GM12878 (cell line): ENCODE results near the gene FANCC. TPM values are rescaled to one million over a fixed set of nuclear protein-coding genes. Genes with fewer than 3 reads are reported as not detected.

ENCODE experiments used
- ATAC-seq: fragments of 200-7000 bp; cut with Tn5 transposase; 3 replicates; pipeline ENCODE4 v1.9.1; 2020; ENCODE audit warnings: mild to moderate bottlenecking, moderate library complexity
- BruUV-seq: library from RNA; stranded (reverse); fragments of 400-500 nt; replicated peaks from 2 replicates; lab custom pipeline; 2021; lab: Mats Ljungman, UMichigan
- CTCF ChIA-PET: fragments of 300-600 bp; sonication (Branson Sonifier 250); formaldehyde crosslinking; extraction: SDS; loops from one replicate; lab custom pipeline; 2021; ENCODE audit warnings: inconsistent platforms; lab: Yijun Ruan, JAX
- POLR2A ChIA-PET: fragments of 350-600 bp; formaldehyde crosslinking; extraction: SDS; loops from one replicate; lab custom pipeline; 2021; ENCODE audit warnings: inconsistent platforms; lab: Charles Lee
- RAD21 ChIA-PET: fragments of 300-600 bp; sonication (Branson Sonifier 250); formaldehyde crosslinking; loops from one replicate; lab custom pipeline; 2023; ENCODE audit warnings: antibody characterized with exemption; ENCODE audit not compliant: unreplicated experiment; lab: Charles Lee
- SMC1A ChIA-PET: fragments of 300-600 bp; sonication (Branson Sonifier 250); formaldehyde crosslinking; loops from one replicate; lab custom pipeline; 2023; ENCODE audit not compliant: unreplicated experiment, uncharacterized antibody; lab: Charles Lee
- DNase-seq: peaks from one replicate; pipeline ENCODE4 v3.0.0-alpha.2; 2011; ENCODE audit warnings: low read depth, low spot score
- FAIRE-seq: peaks from 3 replicates; lab custom pipeline; 2011; peaks lifted over from hg19 to GRCh38; lab: Jason Lieb, UNC
- H2AFZ ChIP-seq: 2 replicates; pipeline ENCODE4 v1.6.0; 2011; ENCODE audit warnings: low read depth, low read length, control low read depth; ENCODE audit not compliant: control insufficient read depth
- H3K27ac ChIP-seq: 2 replicates; pipeline ENCODE4 v1.5.1; 2011; ENCODE audit warnings: control low read depth; ENCODE audit not compliant: control insufficient read depth, insufficient read depth
- H3K27me3 ChIP-seq, 2 experiments: replicated peaks in 1 of 2; 2 replicates each; pipeline versions ENCODE4 v1.6.0 to v1.6.1; 2011; ENCODE audit warnings: low read length in 1 of 2; ENCODE audit not compliant: control insufficient read depth in 2 of 2, insufficient read depth in 2 of 2
- H3K36me3 ChIP-seq, 2 experiments: 2 replicates each; pipeline ENCODE4 v1.5.1; 2011; ENCODE audit warnings: low read length in 1 of 2; ENCODE audit not compliant: control insufficient read depth in 2 of 2, insufficient read depth in 2 of 2
- H3K4me1 ChIP-seq: 2 replicates; pipeline ENCODE4 v1.6.1; 2011; ENCODE audit warnings: mild to moderate bottlenecking, low read length, moderate library complexity, mixed read lengths; ENCODE audit not compliant: control insufficient read depth, insufficient read depth
- H3K4me2 ChIP-seq: 2 replicates; pipeline ENCODE4 v1.6.0; 2011; ENCODE audit warnings: control low read depth; ENCODE audit not compliant: control insufficient read depth, insufficient read depth
- H3K4me3 ChIP-seq: fragments of 200-600 bp; sonication (generic); 2 replicates; pipeline ENCODE4 v1.5.1; 2016
- H3K79me2 ChIP-seq: 2 replicates; pipeline ENCODE4 v1.6.0; 2011; ENCODE audit warnings: low read length; ENCODE audit not compliant: control insufficient read depth, insufficient read depth
- H3K9ac ChIP-seq: 2 replicates; pipeline ENCODE4 v1.8.0; 2011; ENCODE audit warnings: low read length, control low read depth, mixed read lengths; ENCODE audit not compliant: control insufficient read depth, insufficient read depth
- H3K9me3 ChIP-seq: replicated peaks from 3 replicates; pipeline ENCODE4 v1.5.1; 2011; ENCODE audit warnings: mild to moderate bottlenecking, low read length; ENCODE audit not compliant: control insufficient read depth, insufficient read depth
- H4K20me1 ChIP-seq: 2 replicates; pipeline ENCODE4 v1.6.0; 2011; ENCODE audit not compliant: control insufficient read depth, insufficient read depth
- ATF7 ChIP-seq: fragments of 450-650 bp; IDR thresholded peaks from 2 replicates; pipeline ENCODE4 v1.6.1; 2016; ENCODE audit warnings: low read depth, mild to moderate bottlenecking
- BCL11A ChIP-seq: IDR thresholded peaks from 2 replicates; pipeline ENCODE4 v1.6.1; 2011; ENCODE audit warnings: low read depth, low read length
- BHLHE40 ChIP-seq, 2 experiments: fragments of 450-650 bp in 1 of 2; IDR thresholded peaks; 2 replicates each; pipeline ENCODE4 v1.6.1; 2011 to 2017; ENCODE audit warnings: low read depth in 2 of 2, borderline replicate concordance in 1 of 2, improper control_type of control experiment in 1 of 2, low read length in 1 of 2, mild to moderate bottlenecking in 1 of 2
- ESRRA ChIP-seq: IDR thresholded peaks from 2 replicates; pipeline ENCODE4 v1.6.1; 2012; ENCODE audit warnings: mild to moderate bottlenecking, low read length, improper control_type of control experiment
- ETV6 ChIP-seq, 2 experiments: fragments of 450-650 bp in 1 of 2; IDR thresholded peaks in 1 of 2; conservative IDR thresholded peaks in 1 of 2; 2 replicates each; pipeline ENCODE4 v1.6.1; 2014; ENCODE audit warnings: antibody characterized with exemption in 1 of 2, borderline replicate concordance in 1 of 2, low read depth in 1 of 2, mild to moderate bottlenecking in 1 of 2, moderate library complexity in 1 of 2
- FOXM1 ChIP-seq: IDR thresholded peaks from 2 replicates; pipeline ENCODE4 v1.6.1; 2012; ENCODE audit warnings: low read depth, mild to moderate bottlenecking, inconsistent platforms, low read length, moderate library complexity
- GABPA ChIP-seq: IDR thresholded peaks from 2 replicates; pipeline ENCODE4 v1.6.1; 2014; ENCODE audit warnings: antibody characterized with exemption, low read depth, mild to moderate bottlenecking, inconsistent platforms
- IRF5 ChIP-seq: fragments of 450-650 bp; IDR thresholded peaks from 2 replicates; pipeline ENCODE4 v1.6.1; 2017; ENCODE audit warnings: borderline replicate concordance
- JUNB ChIP-seq: IDR thresholded peaks from 2 replicates; pipeline ENCODE4 v1.6.1; 2016; ENCODE audit warnings: antibody characterized with exemption, mild to moderate bottlenecking
- PML ChIP-seq: IDR thresholded peaks from 2 replicates; pipeline ENCODE4 v1.6.1; 2012; ENCODE audit warnings: low read length, inconsistent platforms
- RUNX3 ChIP-seq: IDR thresholded peaks from 2 replicates; pipeline ENCODE4 v1.6.1; 2012; ENCODE audit warnings: low read length, inconsistent platforms
- SRF ChIP-seq, 2 experiments: IDR thresholded peaks; 2 replicates each; pipeline ENCODE4 v1.6.1; 2011; ENCODE audit warnings: low read depth in 2 of 2, low read length in 2 of 2, mild to moderate bottlenecking in 1 of 2, moderate library complexity in 1 of 2
- STAT1 ChIP-seq: fragments of 450-650 bp; conservative IDR thresholded peaks from 2 replicates; pipeline ENCODE4 v1.6.1; 2014; ENCODE audit warnings: antibody characterized with exemption, mild to moderate bottlenecking
- SUZ12 ChIP-seq: fragments of 200-600 bp; sonication (generic); IDR thresholded peaks from one replicate; pipeline ENCODE4 v1.6.1; 2018; ENCODE audit warnings: antibody characterized with exemption, mild to moderate bottlenecking; ENCODE audit not compliant: unreplicated experiment
- TAF1 ChIP-seq: IDR thresholded peaks from 2 replicates; pipeline ENCODE4 v1.6.1; 2011; ENCODE audit warnings: mild to moderate bottlenecking, low read depth, low read length, borderline replicate concordance
- WGBS: methylation state at CpG from one replicate; pipeline ENCODE4 v1.1.6; 2016; ENCODE audit warnings: low lambda C conversion rate; ENCODE audit not compliant: insufficient replicate concordance, insufficient coverage; ENCODE audit errors: missing lambda C conversion rate; 5-methylcytosine and 5-hydroxymethylcytosine counted together
- in situ Hi-C: fragments of 300-500 bp; cut with MboI; formaldehyde crosslinking; loops from 9 replicates; pipeline ENCODE4 v1.14.3; 2018; ENCODE audit warnings: mixed read lengths
- intact Hi-C: fragments of 100-400 bp; cut with micrococcal nuclease; formaldehyde crosslinking; loops from one replicate; pipeline ENCODE4 v1.14.2; 2022; ENCODE audit not compliant: unreplicated experiment
- polyA plus RNA-seq, 11 experiments: library from polyadenylated mRNA; depleted of rRNA in 4 of 11; unstranded in 6 of 11; stranded (reverse) in 5 of 11; fragments of >200 nt; fragmentation: Nextera tagmentation in 4 of 11; fragmentation: Illumina TruSeq in 1 of 11; extraction: Ambion mirVana in 4 of 11; extraction: Trizol in 1 of 11; gene quantifications; 1 replicate in 1 of 11; 2 replicates in 10 of 11; pipeline versions ENCODE4 v1.2.1 to v1.2.3, GENCODE V29; 2011 to 2016; ENCODE audit warnings: inconsistent platforms in 2 of 11, missing spikeins in 2 of 11, low read depth in 1 of 11
- total RNA-seq, 4 experiments: library from RNA; depleted of rRNA in 3 of 4; stranded (reverse); fragments of >200 nt in 3 of 4; fragmentation: Illumina TruSeq in 1 of 4; extraction: Trizol in 1 of 4; gene quantifications; 2 replicates each; pipeline versions ENCODE4 v1.2.1 to v1.2.3, GENCODE V29; 2013 to 2021
- TF ChIP-seq, protein P1 (sequence below): fragments of 150-350 bp; IDR thresholded peaks from 2 replicates; pipeline ENCODE4 v1.6.1; 2014; ENCODE audit warnings: mild to moderate bottlenecking, low read depth, low read length
- TF ChIP-seq, protein P2 (sequence below): IDR thresholded peaks from 2 replicates; pipeline ENCODE4 v1.6.1; 2012; ENCODE audit warnings: low read depth, low read length, improper control_type of control experiment
- TF ChIP-seq, protein P3 (sequence below): IDR thresholded peaks from 2 replicates; pipeline ENCODE4 v1.6.1; 2012; ENCODE audit warnings: low read length, inconsistent platforms

Gene FANCC
- total and polyA plus RNA-seq, 10 of the 15 experiments (the other 5 are each of a cell fraction or from before 2014, with no cell fraction given): 1.2 to 16.8 (median 10.5) TPM

DNA sequence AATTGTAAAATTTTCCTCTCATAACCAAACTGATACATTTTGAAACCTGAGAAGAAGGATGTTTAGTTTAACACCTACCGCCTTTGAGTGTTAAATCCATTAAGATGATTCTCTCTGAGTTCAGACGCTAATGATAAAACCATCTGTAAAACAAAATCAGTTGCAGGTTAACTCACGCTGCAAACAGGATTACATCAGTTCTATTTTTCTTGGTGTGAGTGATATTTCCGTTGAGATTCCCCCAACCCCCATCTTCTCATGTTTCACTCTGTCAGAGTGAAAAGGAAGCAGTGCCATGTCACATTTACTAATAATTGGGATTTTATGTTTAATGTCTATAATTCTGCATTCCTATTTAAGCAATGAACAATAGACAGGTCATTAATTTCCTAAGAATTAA lies 146.5 kb downstream of the FANCC start:
- in situ Hi-C loops: no loop called here
- intact Hi-C loops: no loop called here
- no peak overlapping the region; the same call in 1 of the 2 replicates for H3K27ac ChIP-seq
- TF ChIP-seq BCL11A (peak; percentile 41; the same call in 1 of the 2 replicates), ESRRA (no peak), GABPA (0 out of 2 replicates have a peak, but pooled peaks have one; percentile 46), IRF5 (no peak), STAT1 (no peak), BHLHE40 (IDR thresholded peaks at IDR 0.05; ENCODE audit: borderline replicate concordance in 1 of 2, low read depth in 2 of 2, low read length in 1 of 2) (no peak), PML (peak; percentile 45; the same call in 1 of the 2 replicates), SUZ12 (no peak), SRF (IDR thresholded peaks at IDR 0.05; ENCODE audit: low read depth in 2 of 2, low read length in 2 of 2) (no peak), FOXM1 (peak; percentile 55; the same call in 1 of the 2 replicates), RUNX3 (peak; percentile 56; the same call in 1 of the 2 replicates), ETV6 (conservative IDR thresholded peaks at IDR 0.05 in 1 of 2, IDR thresholded peaks at IDR 0.05 in 1 of 2; ENCODE audit: borderline replicate concordance in 1 of 2, low read depth in 1 of 2) (peak in 1 of 2 experiments; percentile 78; a peak in 1 of 4 replicates), ATF7 (peak; percentile 97), JUNB (peak; percentile 87), TAF1 (no peak)
- TF ChIP-seq, protein P1, sequence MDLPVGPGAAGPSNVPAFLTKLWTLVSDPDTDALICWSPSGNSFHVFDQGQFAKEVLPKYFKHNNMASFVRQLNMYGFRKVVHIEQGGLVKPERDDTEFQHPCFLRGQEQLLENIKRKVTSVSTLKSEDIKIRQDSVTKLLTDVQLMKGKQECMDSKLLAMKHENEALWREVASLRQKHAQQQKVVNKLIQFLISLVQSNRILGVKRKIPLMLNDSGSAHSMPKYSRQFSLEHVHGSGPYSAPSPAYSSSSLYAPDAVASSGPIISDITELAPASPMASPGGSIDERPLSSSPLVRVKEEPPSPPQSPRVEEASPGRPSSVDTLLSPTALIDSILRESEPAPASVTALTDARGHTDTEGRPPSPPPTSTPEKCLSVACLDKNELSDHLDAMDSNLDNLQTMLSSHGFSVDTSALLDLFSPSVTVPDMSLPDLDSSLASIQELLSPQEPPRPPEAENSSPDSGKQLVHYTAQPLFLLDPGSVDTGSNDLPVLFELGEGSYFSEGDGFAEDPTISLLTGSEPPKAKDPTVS: no peak
- TF ChIP-seq, protein P2, sequence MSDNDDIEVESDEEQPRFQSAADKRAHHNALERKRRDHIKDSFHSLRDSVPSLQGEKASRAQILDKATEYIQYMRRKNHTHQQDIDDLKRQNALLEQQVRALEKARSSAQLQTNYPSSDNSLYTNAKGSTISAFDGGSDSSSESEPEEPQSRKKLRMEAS: no peak
- TF ChIP-seq, protein P3, sequence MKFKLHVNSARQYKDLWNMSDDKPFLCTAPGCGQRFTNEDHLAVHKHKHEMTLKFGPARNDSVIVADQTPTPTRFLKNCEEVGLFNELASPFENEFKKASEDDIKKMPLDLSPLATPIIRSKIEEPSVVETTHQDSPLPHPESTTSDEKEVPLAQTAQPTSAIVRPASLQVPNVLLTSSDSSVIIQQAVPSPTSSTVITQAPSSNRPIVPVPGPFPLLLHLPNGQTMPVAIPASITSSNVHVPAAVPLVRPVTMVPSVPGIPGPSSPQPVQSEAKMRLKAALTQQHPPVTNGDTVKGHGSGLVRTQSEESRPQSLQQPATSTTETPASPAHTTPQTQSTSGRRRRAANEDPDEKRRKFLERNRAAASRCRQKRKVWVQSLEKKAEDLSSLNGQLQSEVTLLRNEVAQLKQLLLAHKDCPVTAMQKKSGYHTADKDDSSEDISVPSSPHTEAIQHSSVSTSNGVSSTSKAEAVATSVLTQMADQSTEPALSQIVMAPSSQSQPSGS: peak; percentile 95

More for the DNA sequence above, 146.5 kb downstream of the FANCC start:
- ATAC-seq: peak; percentile 91
- Histone ChIP-seq H4K20me1 (no peaks in the 10 kb centered on the region), H2AFZ (peak overlapping the region; percentile 53; the same call in 1 of the 2 replicates), H3K4me3 (no peak overlapping the region), H3K9ac (no peak overlapping the region; the same call in 1 of the 2 replicates), H3K4me1 (peaks cover 5% of the 10 kb centered on the region; the same call in 1 of the 2 replicates), H3K36me3 (no peaks in the 10 kb centered on the region), H3K27me3 (no peaks in the 10 kb centered on the region), H3K79me2 (no peaks in the 10 kb centered on the region), H3K4me2 (no peak overlapping the region), H3K9me3 (no peaks in the 10 kb centered on the region; the same call in 2 of the 3 replicates)
- no TSS peak for BruUV-seq
- ChIA-PET POLR2A (interaction anchor here (0.5 kb wide), 1 partner anchor 449 kb away, joined by 3 read pairs; no protein-coding TSS in a partner anchor), SMC1A (interaction anchor here (1.3 kb wide), 2 partner anchors 23 to 40 kb away, joined by 3 to 4 read pairs; no protein-coding TSS in a partner anchor), RAD21 (interaction anchor here (0.7 to 1.3 kb wide), 2 partner anchors 410 to 490 kb away, joined by 3 to 4 read pairs; no protein-coding TSS in a partner anchor), CTCF (interaction anchor here (0.8 to 0.9 kb wide), 2 partner anchors 9 to 93 kb away, joined by 3 read pairs; no protein-coding TSS in a partner anchor)
- 0% methylated on average over 4 of the region's 4 CpGs for WGBS
- DNase-seq: peak; percentile 13
- peak; percentile 83 for FAIRE-seq
